ENCODE results near the gene KCNJ11. TPM values are rescaled to one million over a fixed set of nuclear protein-coding genes. Genes with fewer than 3 reads are reported as not detected.

Gene KCNJ11
- total RNA-seq, 2 experiments from 2014 or later: 0.10 to 0.57 TPM

- no peak overlapping the region for H3K4me3 Mint-ChIP-seq
- ChIA-PET CTCF (no interaction called here), POLR2A (no interaction called here)
- no peaks in the 10 kb centered on the region for H3K36me3 Mint-ChIP-seq
- no peak for DNase-seq
- intact Hi-C loops (cut with micrococcal nuclease): no loop called here
- H3K27ac Mint-ChIP-seq: no peak overlapping the region
- H3K9me3 Mint-ChIP-seq: no peaks in the 10 kb centered on the region
- H3K4me1 Mint-ChIP-seq (ENCODE audit: low read depth): no peaks in the 10 kb centered on the region
- no peaks in the 10 kb centered on the region for H3K27me3 Mint-ChIP-seq
Measured at GRCh38 chr11:17395554-17395961, 7.1 kb upstream of the KCNJ11 start.

DNA sequence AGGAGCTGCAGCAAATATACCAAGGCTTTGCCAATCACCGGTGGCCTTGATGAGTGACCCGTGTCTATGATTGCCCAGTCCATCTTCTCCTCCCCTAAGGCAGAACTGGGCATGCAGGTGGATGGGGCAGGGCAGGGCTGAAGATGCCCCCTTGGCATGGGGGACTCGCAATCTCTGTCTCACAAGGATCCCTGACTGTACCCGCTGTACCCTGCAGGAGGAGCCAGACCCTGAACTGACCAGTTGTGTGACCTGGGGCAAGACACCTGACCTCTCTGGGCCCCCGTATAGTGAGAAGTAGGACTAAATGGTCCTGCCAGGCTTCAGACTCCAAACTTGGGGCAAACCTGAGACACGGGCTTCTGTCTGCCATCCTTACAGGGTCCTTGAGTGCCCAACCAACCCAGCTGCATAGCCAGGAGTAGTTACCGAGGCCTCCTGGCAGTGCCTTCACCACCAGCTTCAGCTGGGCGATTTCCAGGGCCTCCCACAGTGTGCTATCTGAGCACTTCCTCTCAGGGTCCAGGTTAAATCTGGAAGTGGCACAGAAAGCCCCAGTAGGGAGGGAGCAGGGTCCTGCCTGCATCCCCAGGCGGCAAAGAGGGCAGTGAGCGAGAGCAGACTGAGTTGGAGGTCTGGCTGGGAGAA, 6.4 kb upstream of the KCNJ11 start:
- POLR2A ChIA-PET: no interaction called here
- CTCF ChIA-PET: no interaction called here
- no peak for DNase-seq
- Mint-ChIP-seq H3K4me1 (ENCODE audit: low read depth) (no peaks in the 10 kb centered on the region), H3K27ac (no peak overlapping the region), H3K36me3 (no peaks in the 10 kb centered on the region), H3K9me3 (no peaks in the 10 kb centered on the region), H3K27me3 (no peaks in the 10 kb centered on the region), H3K4me3 (no peak overlapping the region)
- intact Hi-C loops (cut with micrococcal nuclease): no loop called here

DNA sequence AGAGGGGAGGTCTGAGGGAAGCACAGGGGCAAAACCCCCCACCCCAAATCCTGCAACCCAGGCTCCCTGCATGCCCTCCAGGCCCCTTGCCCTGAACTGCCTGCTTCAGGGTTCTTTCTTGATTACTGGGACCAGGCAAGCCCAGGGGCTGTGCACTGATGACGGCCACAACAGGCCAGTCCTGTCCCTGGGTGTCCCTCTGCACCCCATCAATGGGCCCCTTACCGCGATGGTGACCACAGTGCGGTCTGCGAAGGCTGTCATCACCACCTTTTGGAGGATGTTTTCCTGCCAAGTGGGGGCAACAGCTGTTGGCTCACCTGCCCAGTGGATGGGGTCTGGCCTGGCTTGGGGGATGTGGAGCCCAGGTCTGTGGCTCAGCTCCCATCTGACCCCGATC, 5.0 kb upstream of the KCNJ11 start:
- POLR2A ChIA-PET: no interaction called here
- no peak overlapping the region for H3K27ac Mint-ChIP-seq
- CTCF ChIA-PET: interaction anchor here (2.6 kb wide), 1 partner anchor 10 kb away, joined by 13 read pairs; no protein-coding TSS in a partner anchor
- no peaks in the 10 kb centered on the region for H3K9me3 Mint-ChIP-seq
- intact Hi-C loops (cut with micrococcal nuclease): no loop called here
- no peaks in the 10 kb centered on the region for H3K4me1 Mint-ChIP-seq (ENCODE audit: low read depth)
- no peak overlapping the region for H3K4me3 Mint-ChIP-seq
- no peaks in the 10 kb centered on the region for H3K36me3 Mint-ChIP-seq
- DNase-seq: no peak
- no peaks in the 10 kb centered on the region for H3K27me3 Mint-ChIP-seq

- Mint-ChIP-seq H3K27me3 (no peaks in the 10 kb centered on the region), H3K9me3 (no peaks in the 10 kb centered on the region), H3K27ac (no peak overlapping the region), H3K36me3 (no peaks in the 10 kb centered on the region), H3K4me1 (ENCODE audit: low read depth) (no peaks in the 10 kb centered on the region), H3K4me3 (no peak overlapping the region)
- POLR2A ChIA-PET: interaction anchor here (0.5 kb wide), 1 partner anchor 600 kb away, joined by 3 read pairs; no protein-coding TSS in a partner anchor
- CTCF ChIA-PET: interaction anchor here (1.5 to 2.6 kb wide), 2 partner anchors 10 to 163 kb away, joined by 4 to 13 read pairs; no protein-coding TSS in a partner anchor
- no peak for DNase-seq
- intact Hi-C loops (cut with micrococcal nuclease): no loop called here
Measured at GRCh38 chr11:17392872-17393271, 4.4 kb upstream of the KCNJ11 start.

GRCh38 chr11:17391493-17392355, 3.3 kb upstream of the KCNJ11 start:
- intact Hi-C loops (cut with micrococcal nuclease): no loop called here
- Mint-ChIP-seq H3K9me3 (no peaks in the 10 kb centered on the region), H3K27me3 (peaks cover 4% of the 10 kb centered on the region), H3K4me1 (ENCODE audit: low read depth) (no peaks in the 10 kb centered on the region), H3K36me3 (no peaks in the 10 kb centered on the region), H3K27ac (no peak overlapping the region), H3K4me3 (no peak overlapping the region)
- ChIA-PET POLR2A (no interaction called here), CTCF (interaction anchor here (1.0 to 2.6 kb wide), 4 partner anchors 9 to 161 kb away, joined by 3 to 13 read pairs (median 4); no protein-coding TSS in a partner anchor)
- no peak for DNase-seq

- intact Hi-C loops (cut with micrococcal nuclease): loop anchor here (5.0 kb wide), 1 partner anchor 313 kb away; the partner anchor contains the start of gene RPS13
- Mint-ChIP-seq H3K27ac (no peak overlapping the region), H3K9me3 (no peaks in the 10 kb centered on the region), H3K36me3 (no peaks in the 10 kb centered on the region), H3K27me3 (peaks cover 4% of the 10 kb centered on the region), H3K4me1 (ENCODE audit: low read depth) (no peaks in the 10 kb centered on the region), H3K4me3 (peak overlapping the region; percentile 45)
- no peak for DNase-seq
- CTCF ChIA-PET: interaction anchor here (0.9 to 1.3 kb wide), 2 partner anchors 138 to 160 kb away, joined by 3 to 5 read pairs; no protein-coding TSS in a partner anchor
- POLR2A ChIA-PET: interaction anchor here (1.1 kb wide), 1 partner anchor 180 kb away, joined by 3 read pairs; no protein-coding TSS in a partner anchor
Measured at GRCh38 chr11:17389957-17390649, 1.6 kb upstream of the KCNJ11 start.

GRCh38 chr11:17389211-17389956, 925 bp upstream of the KCNJ11 start:
- H3K9me3 Mint-ChIP-seq: no peaks in the 10 kb centered on the region
- CTCF ChIA-PET: interaction anchor here (0.7 to 1.2 kb wide), 7 partner anchors 10 to 209 kb away, joined by 3 to 16 read pairs (median 4); no protein-coding TSS in a partner anchor

DNA sequence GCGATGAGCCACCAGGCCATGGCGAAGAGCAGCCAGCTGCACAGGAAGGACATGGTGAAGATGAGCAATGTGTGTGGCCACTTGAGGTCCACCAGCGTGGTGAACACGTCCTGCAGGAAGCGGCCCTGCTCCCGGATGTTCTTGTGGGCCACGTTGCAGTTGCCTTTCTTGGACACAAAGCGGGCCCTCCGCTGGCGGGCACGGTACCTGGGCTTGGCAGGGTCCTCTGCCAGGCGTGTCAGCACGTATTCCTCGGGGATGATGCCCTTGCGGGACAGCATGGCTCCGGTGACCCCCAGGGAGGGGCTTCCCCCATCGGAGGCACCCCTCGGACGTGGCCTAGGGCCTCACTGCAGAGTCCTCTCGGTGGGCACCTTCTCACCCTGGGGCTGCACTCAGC, 648 bp downstream of the KCNJ11 start:
- ChIA-PET CTCF (interaction anchor here (0.5 to 1.4 kb wide), 4 partner anchors 12 to 741 kb away, joined by 3 to 5 read pairs (median 4); no protein-coding TSS in a partner anchor), POLR2A (no interaction called here)
- Mint-ChIP-seq H3K4me3 (no peak overlapping the region), H3K27ac (no peak overlapping the region), H3K27me3 (peaks cover 4% of the 10 kb centered on the region), H3K9me3 (no peaks in the 10 kb centered on the region), H3K36me3 (no peaks in the 10 kb centered on the region), H3K4me1 (ENCODE audit: low read depth) (no peaks in the 10 kb centered on the region)
- DNase-seq: no peak
- intact Hi-C loops (cut with micrococcal nuclease): loop anchor here (5.0 kb wide), 1 partner anchor 311 kb away; the partner anchor contains the start of gene RPS13

More at GRCh38 chr11:17389211-17389956, 925 bp upstream of the KCNJ11 start:
- Mint-ChIP-seq H3K36me3 (no peaks in the 10 kb centered on the region), H3K4me3 (peak overlapping the region; percentile 61), H3K4me1 (ENCODE audit: low read depth) (no peaks in the 10 kb centered on the region), H3K27ac (no peak overlapping the region), H3K27me3 (peaks cover 4% of the 10 kb centered on the region)
- POLR2A ChIA-PET: interaction anchor here (1.1 kb wide), 1 partner anchor 179 kb away, joined by 3 read pairs; no protein-coding TSS in a partner anchor
- peak; percentile 78 for DNase-seq
- intact Hi-C loops (cut with micrococcal nuclease): loop anchor here (5.0 kb wide), 1 partner anchor 312 kb away; the partner anchor contains the start of gene RPS13

DNA sequence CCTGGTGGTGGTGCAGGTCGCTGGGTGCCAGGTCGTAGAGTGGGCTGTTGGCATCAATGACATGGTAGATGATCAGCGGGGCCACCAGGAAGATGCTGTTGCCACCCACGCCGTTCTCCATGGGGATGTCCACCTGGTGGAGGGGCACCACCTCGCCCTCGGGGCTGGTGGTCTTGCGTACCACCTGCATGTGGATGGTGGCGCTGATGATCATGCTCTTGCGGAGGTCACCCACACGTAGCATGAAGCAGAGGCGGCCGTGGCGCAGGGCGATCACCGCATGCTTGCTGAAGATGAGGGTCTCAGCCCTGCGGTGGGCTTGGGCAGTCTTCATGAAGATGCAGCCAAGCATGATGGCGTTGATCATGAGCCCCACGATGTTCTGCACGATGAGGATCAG, 1.2 kb downstream of the KCNJ11 start:
- Mint-ChIP-seq H3K36me3 (no peaks in the 10 kb centered on the region), H3K27me3 (peaks cover 4% of the 10 kb centered on the region), H3K4me1 (ENCODE audit: low read depth) (no peaks in the 10 kb centered on the region), H3K4me3 (no peak overlapping the region), H3K9me3 (no peaks in the 10 kb centered on the region), H3K27ac (no peak overlapping the region)
- intact Hi-C loops (cut with micrococcal nuclease): loop anchor here (5.0 kb wide), 1 partner anchor 310 kb away; the partner anchor contains the start of gene RPS13
- DNase-seq: no peak
- ChIA-PET CTCF (interaction anchor here (0.5 to 5.8 kb wide), 13 partner anchors 11 to 742 kb away, joined by 3 to 75 read pairs (median 3); no protein-coding TSS in a partner anchor), POLR2A (no interaction called here)

DNA sequence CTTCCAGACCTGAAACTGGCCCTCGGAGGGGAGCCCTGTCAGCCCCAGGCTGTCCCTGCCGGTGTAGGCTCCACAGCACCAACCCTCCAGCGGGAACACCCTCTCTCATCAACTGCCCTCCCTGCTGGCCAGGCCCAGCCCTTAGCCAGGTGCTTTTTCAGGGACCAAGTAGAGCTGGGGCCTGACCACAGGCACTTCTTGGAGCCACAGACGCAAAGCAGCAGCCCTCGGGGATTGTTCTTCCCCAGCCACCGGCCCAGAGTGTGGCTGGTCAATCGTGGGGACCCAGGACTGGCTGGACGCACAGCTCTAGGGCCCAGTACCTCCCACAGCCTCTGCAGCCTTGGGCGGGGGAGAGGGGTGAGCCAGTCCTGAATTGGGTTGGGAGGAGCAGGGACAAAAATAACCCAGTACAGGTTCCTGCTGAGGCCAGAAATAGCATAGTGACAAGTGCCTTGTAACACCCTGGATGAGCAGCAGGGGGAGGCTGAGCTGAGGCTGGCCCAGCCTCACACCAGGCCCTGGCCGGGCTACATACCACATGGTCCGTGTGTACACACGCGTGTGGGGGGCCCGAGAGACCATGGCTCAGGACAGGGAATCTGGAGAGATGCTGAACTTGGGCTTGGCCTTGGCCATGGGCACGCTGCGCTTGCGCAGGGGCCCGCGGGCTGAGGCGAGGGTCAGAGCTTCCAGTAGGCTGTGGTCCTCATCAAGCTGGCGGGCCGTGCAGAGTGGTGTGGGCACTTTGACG, 2.0 kb downstream of the KCNJ11 start:
- intact Hi-C loops (cut with micrococcal nuclease): loop anchor here (5.0 kb wide), 1 partner anchor 309 kb away; the partner anchor contains the start of gene RPS13
- CTCF ChIA-PET: interaction anchor here (0.7 to 5.8 kb wide), 12 partner anchors 10 to 212 kb away, joined by 3 to 75 read pairs (median 4); no protein-coding TSS in a partner anchor
- no peaks in the 10 kb centered on the region for H3K4me1 Mint-ChIP-seq (ENCODE audit: low read depth)
- H3K4me3 Mint-ChIP-seq: no peak overlapping the region
- POLR2A ChIA-PET: no interaction called here
- no peaks in the 10 kb centered on the region for H3K9me3 Mint-ChIP-seq
- H3K27me3 Mint-ChIP-seq: peaks cover 4% of the 10 kb centered on the region
- H3K27ac Mint-ChIP-seq: no peak overlapping the region
- peak; percentile 56 for DNase-seq
- H3K36me3 Mint-ChIP-seq: no peaks in the 10 kb centered on the region
